RWPE1 (cell line): ENCODE measurements around the gene ATXN7.
A peak's percentile ranks its signal among the peaks of the same experiment; 100 is the strongest.

ENCODE experiments used
- CTCF ChIA-PET: fragments of 350-600 bp; sonication (Branson Sonifier 250); formaldehyde crosslinking; extraction: SDS; loops from one replicate; lab custom pipeline; 2021; lab: Yijun Ruan, JAX
- POLR2A ChIA-PET: fragments of 400-600 bp; formaldehyde crosslinking; extraction: SDS; loops from one replicate; lab custom pipeline; 2020; ENCODE audit warnings: antibody characterized with exemption; ENCODE audit not compliant: low non-redundant PET; lab: Yijun Ruan, JAX
- DNase-seq: peaks from one replicate; pipeline ENCODE4 v3.0.0; 2012; ENCODE audit warnings: low spot score
- H3K27ac ChIP-seq: fragments of 450-650 bp; 2 replicates; pipeline ENCODE4 v1.5.1; 2017
- CTCF ChIP-seq: fragments of 450-650 bp; conservative IDR thresholded peaks from 2 replicates; pipeline ENCODE4 v1.5.1; 2017; ENCODE audit warnings: low read depth, mild to moderate bottlenecking

The ATXN7 gene

GRCh38 chr3:63972987-63973386 lies 109.3 kb downstream of the ATXN7 start:
- DNase-seq, result no peak
- ChIA-PET POLR2A (no interaction called here), CTCF (no interaction called here)
- no peak for TF ChIP-seq CTCF
- H3K27ac ChIP-seq, result peak overlapping the region; percentile 29; the same call in 1 of the 2 replicates

- ChIA-PET POLR2A (no interaction called here), CTCF (no interaction called here)
These were observed 109.7 kb downstream of the ATXN7 start for GRCh38 chr3:63973406-63973805.

GRCh38 chr3:63974451-63974850 lies 110.8 kb downstream of the ATXN7 start:
- H3K27ac ChIP-seq, result no peak overlapping the region
- ChIA-PET POLR2A (no interaction called here), CTCF (no interaction called here)
- no peak for TF ChIP-seq CTCF
- no peak for DNase-seq

More at GRCh38 chr3:63973406-63973805, 109.7 kb downstream of the ATXN7 start:
- TF ChIP-seq CTCF, result no peak
- DNase-seq, result no peak
- no peak overlapping the region for H3K27ac ChIP-seq

- DNase-seq, result peak; percentile 55
- peak overlapping the region; percentile 78 for H3K27ac ChIP-seq
- POLR2A ChIA-PET, result no interaction called here
- CTCF ChIA-PET, result no interaction called here
- TF ChIP-seq CTCF, result no peak
These were observed 112.1 kb downstream of the ATXN7 start for GRCh38 chr3:63975723-63976122.

- CTCF ChIA-PET, result no interaction called here
These were observed 112.6 kb downstream of the ATXN7 start for GRCh38 chr3:63976161-63976871.

GRCh38 chr3:63976872-63977200 lies 113.2 kb downstream of the ATXN7 start:
- DNase-seq, result no peak
- H3K27ac ChIP-seq, result no peak overlapping the region
- ChIA-PET CTCF (no interaction called here), POLR2A (no interaction called here)
- TF ChIP-seq CTCF, result no peak

More at GRCh38 chr3:63976161-63976871, 112.6 kb downstream of the ATXN7 start:
- POLR2A ChIA-PET, result no interaction called here
- peak; percentile 59 for DNase-seq
- TF ChIP-seq CTCF, result no peak
- peak overlapping the region; percentile 78 for H3K27ac ChIP-seq
